H9 (cell line): ENCODE measurements around the gene TSC1. TPM values are rescaled to one million over a fixed set of nuclear protein-coding genes. Genes with fewer than 3 reads are reported as not detected.

ENCODE experiments used
- DNase-seq: peaks from one replicate; pipeline ENCODE4 v3.0.0-alpha.2; 2017
- H2AFZ ChIP-seq: one replicate; pipeline ENCODE4 v1.6.1; 2013; ENCODE audit warnings: mild to moderate bottlenecking, low read length, control low read depth, moderate library complexity
- H2AK5ac ChIP-seq: 2 replicates; pipeline ENCODE4 v1.6.1; 2013; ENCODE audit warnings: low read length, control low read depth, mixed read lengths; ENCODE audit not compliant: insufficient read length
- H2BK120ac ChIP-seq: one replicate; pipeline ENCODE4 v1.6.1; 2013; ENCODE audit warnings: low read depth, mild to moderate bottlenecking, low read length, control low read depth, inconsistent platforms; ENCODE audit not compliant: poor library complexity, severe bottlenecking
- H2BK12ac ChIP-seq: 2 replicates; pipeline ENCODE4 v1.6.1; 2013; ENCODE audit warnings: low read length, control low read depth, mixed read lengths, low read depth; ENCODE audit not compliant: insufficient read length
- H2BK15ac ChIP-seq: 2 replicates; pipeline ENCODE4 v1.6.1; 2013; ENCODE audit warnings: low read depth, low read length, control low read depth
- H2BK20ac ChIP-seq: one replicate; pipeline ENCODE4 v1.6.1; 2013; ENCODE audit warnings: low read depth, mild to moderate bottlenecking, low read length, control low read depth, inconsistent platforms; ENCODE audit not compliant: poor library complexity, severe bottlenecking
- H2BK5ac ChIP-seq: 2 replicates; pipeline ENCODE4 v1.6.1; 2013; ENCODE audit warnings: low read length, control low read depth, mixed read lengths; ENCODE audit not compliant: insufficient read length
- H3K14ac ChIP-seq: 2 replicates; pipeline ENCODE4 v1.6.1; 2013; ENCODE audit warnings: low read length, control low read depth; ENCODE audit not compliant: insufficient read depth
- H3K18ac ChIP-seq: 2 replicates; pipeline ENCODE4 v1.6.1; 2013; ENCODE audit warnings: low read depth, mild to moderate bottlenecking, mixed read lengths, low read length, control low read depth; ENCODE audit not compliant: insufficient read length
- H3K23ac ChIP-seq: 2 replicates; pipeline ENCODE4 v1.6.1; 2013; ENCODE audit warnings: low read length, control low read depth, mixed read lengths, low read depth; ENCODE audit not compliant: insufficient read length
- H3K23me2 ChIP-seq: 2 replicates; pipeline ENCODE4 v1.6.1; 2013; ENCODE audit warnings: low read depth, mild to moderate bottlenecking, mixed read lengths, low read length, control low read depth; ENCODE audit not compliant: insufficient read length, poor library complexity, severe bottlenecking
- H3K27ac ChIP-seq: 2 replicates; pipeline ENCODE4 v1.5.1; 2013; ENCODE audit warnings: low read length, control low read depth, mixed read lengths, low read depth; ENCODE audit not compliant: insufficient read length
- H3K27me3 ChIP-seq: 2 replicates; pipeline ENCODE4 v1.6.1; 2013; ENCODE audit warnings: low read length, control low read depth, inconsistent platforms; ENCODE audit not compliant: insufficient read depth
- H3K4ac ChIP-seq: 2 replicates; pipeline ENCODE4 v1.6.1; 2013; ENCODE audit warnings: low read depth, mild to moderate bottlenecking, control low read depth, inconsistent platforms, low read length, moderate library complexity
- H3K4me1 ChIP-seq: 2 replicates; pipeline ENCODE4 v1.6.1; 2013; ENCODE audit warnings: low read length, control low read depth, inconsistent platforms; ENCODE audit not compliant: insufficient read depth
- H3K4me2 ChIP-seq: 2 replicates; pipeline ENCODE4 v1.6.1; 2013; ENCODE audit warnings: low read length, control low read depth, mixed read lengths; ENCODE audit not compliant: insufficient read length, insufficient read depth
- H3K56ac ChIP-seq: 2 replicates; pipeline ENCODE4 v1.6.1; 2013; ENCODE audit warnings: low read depth, mild to moderate bottlenecking, mixed read lengths, low read length, control low read depth; ENCODE audit not compliant: insufficient read length
- H3K79me1 ChIP-seq: 2 replicates; pipeline ENCODE4 v1.6.1; 2013; ENCODE audit warnings: low read depth, mild to moderate bottlenecking, moderate library complexity, low read length, control low read depth, inconsistent platforms; ENCODE audit not compliant: insufficient read depth, poor library complexity, severe bottlenecking
- H3K79me2 ChIP-seq: 2 replicates; pipeline ENCODE4 v1.6.1; 2013; ENCODE audit warnings: low read length, control low read depth, inconsistent platforms; ENCODE audit not compliant: insufficient read depth
- H3K9ac ChIP-seq: 2 replicates; pipeline ENCODE4 v1.6.1; 2013; ENCODE audit warnings: low read length, control low read depth, mixed read lengths; ENCODE audit not compliant: insufficient read length; ENCODE audit errors: extremely low read depth
- H3K9me3 ChIP-seq: one replicate; pipeline ENCODE4 v1.6.1; 2013; ENCODE audit warnings: low read depth, low read length, inconsistent platforms; ENCODE audit not compliant: control insufficient read depth
- H3T11ph ChIP-seq: one replicate; pipeline ENCODE4 v1.6.1; 2013; ENCODE audit warnings: mild to moderate bottlenecking, low read length, control low read depth, inconsistent platforms
- H4K20me1 ChIP-seq: one replicate; pipeline ENCODE4 v1.6.1; 2013; ENCODE audit not compliant: control insufficient read depth, insufficient read length, insufficient read depth
- H4K5ac ChIP-seq: 2 replicates; pipeline ENCODE4 v1.6.1; 2013; ENCODE audit warnings: low read depth, mild to moderate bottlenecking, mixed read lengths, low read length, control low read depth; ENCODE audit not compliant: insufficient read length
- H4K8ac ChIP-seq: replicated peaks from 2 replicates; pipeline ENCODE4 v1.6.1; 2013; ENCODE audit warnings: low read length, control low read depth, mixed read lengths, low read depth; ENCODE audit not compliant: insufficient read length
- H4K91ac ChIP-seq: 2 replicates; pipeline ENCODE4 v1.6.1; 2013; ENCODE audit warnings: low read depth, mild to moderate bottlenecking, moderate library complexity, mixed read lengths, low read length, control low read depth; ENCODE audit not compliant: insufficient read length
- H3K27ac Mint-ChIP-seq, 3 experiments: 2 replicates in 2 of 3; 3 replicates in 1 of 3; pipeline ENCODE4 v1.8.0; 2020 to 2021; ENCODE audit warnings: mixed read lengths in 3 of 3, mild to moderate bottlenecking in 1 of 3, moderate library complexity in 1 of 3
- H3K27me3 Mint-ChIP-seq: 2 replicates; pipeline ENCODE4 v1.8.0; 2021; ENCODE audit warnings: low read depth, mild to moderate bottlenecking, moderate library complexity, mixed read lengths
- H3K36me3 Mint-ChIP-seq, 3 experiments: 2 replicates in 2 of 3; 3 replicates in 1 of 3; pipeline ENCODE4 v1.8.0; 2020 to 2021; ENCODE audit warnings: low read depth in 3 of 3, mixed read lengths in 3 of 3; ENCODE audit not compliant: insufficient read depth in 1 of 3
- H3K4me1 Mint-ChIP-seq, 2 experiments: 2 replicates each; pipeline ENCODE4 v1.8.0; 2020; ENCODE audit warnings: mixed read lengths in 2 of 2
- H3K4me3 Mint-ChIP-seq, 2 experiments: 2 replicates in 1 of 2; 3 replicates in 1 of 2; pipeline ENCODE4 v1.8.0; 2020 to 2021; ENCODE audit warnings: mild to moderate bottlenecking in 2 of 2, mixed read lengths in 2 of 2, moderate library complexity in 1 of 2
- H3K9me3 Mint-ChIP-seq, 2 experiments: 2 replicates in 1 of 2; 3 replicates in 1 of 2; pipeline ENCODE4 v1.8.0; 2020; ENCODE audit warnings: mild to moderate bottlenecking in 2 of 2, mixed read lengths in 2 of 2, moderate library complexity in 1 of 2
- WGBS: extraction: QIAGEN DNeasy Blood & Tissue Kit; methylation state at CpG from one replicate; pipeline ENCODE4 v1.1.7; 2013; ENCODE audit warnings: missing lambda C conversion rate, low lambda C conversion rate, mixed read lengths; ENCODE audit not compliant: insufficient read length; ENCODE audit errors: extremely low coverage; 5-methylcytosine and 5-hydroxymethylcytosine counted together
- total RNA-seq: library from RNA; stranded (reverse); gene quantifications from 2 replicates; pipeline ENCODE4 v1.2.1, GENCODE V29; 2021
- TF ChIP-seq, protein P1 (sequence below): fragments of 200-600 bp; sonication (generic); conservative IDR thresholded peaks from 3 replicates; pipeline ENCODE4 v1.8.0; 2021; ENCODE audit warnings: antibody characterized with exemption, mild to moderate bottlenecking

The TSC1 gene
- total RNA-seq, 1 experiment from 2014 or later: 32.7 TPM

- H3K27me3 Mint-ChIP-seq: no peaks in the 10 kb centered on the region; the same call in none of the 2 replicates
- no CpG with 5 or more reads among the region's 18 CpGs for WGBS
Measured at GRCh38 chr9:132888151-132888550, 56.3 kb downstream of the TSC1 start.

More at GRCh38 chr9:132888151-132888550, 56.3 kb downstream of the TSC1 start:
- Histone ChIP-seq H3K23ac (no peak overlapping the region), H4K91ac (no peak overlapping the region), H3K23me2 (no peaks in the 10 kb centered on the region), H2BK5ac (no peak overlapping the region), H3K14ac (no peak overlapping the region), H3K27ac (no peak overlapping the region), H4K5ac (no peak overlapping the region), H3K4me1 (no peaks in the 10 kb centered on the region), H4K20me1 (no peaks in the 10 kb centered on the region), H3T11ph (no peak overlapping the region), H2BK20ac (no peak overlapping the region), H2BK15ac (no peak overlapping the region), H2BK120ac (no peak overlapping the region), H2AFZ (no peak overlapping the region), H3K4me2 (no peak overlapping the region), H2AK5ac (no peak overlapping the region), H3K9ac (no peak overlapping the region), H2BK12ac (no peak overlapping the region), H3K4ac (no peak overlapping the region), H3K27me3 (no peaks in the 10 kb centered on the region), H3K9me3 (no peaks in the 10 kb centered on the region), H3K56ac (no peak overlapping the region), H3K18ac (no peak overlapping the region), H4K8ac (no peak overlapping the region), H3K79me1 (no peaks in the 10 kb centered on the region), H3K79me2 (no peaks in the 10 kb centered on the region)
- Mint-ChIP-seq H3K27ac (no peak overlapping the region; a peak in 1 of 7 replicates), H3K4me1 (peaks cover 3 to 8% of the 10 kb centered on the region in 2 experiments; a peak in 2 of 4 replicates), H3K9me3 (no peaks in the 10 kb centered on the region), H3K36me3 (no peaks in the 10 kb centered on the region), H3K4me3 (no peak overlapping the region)
- TF ChIP-seq, protein P1, sequence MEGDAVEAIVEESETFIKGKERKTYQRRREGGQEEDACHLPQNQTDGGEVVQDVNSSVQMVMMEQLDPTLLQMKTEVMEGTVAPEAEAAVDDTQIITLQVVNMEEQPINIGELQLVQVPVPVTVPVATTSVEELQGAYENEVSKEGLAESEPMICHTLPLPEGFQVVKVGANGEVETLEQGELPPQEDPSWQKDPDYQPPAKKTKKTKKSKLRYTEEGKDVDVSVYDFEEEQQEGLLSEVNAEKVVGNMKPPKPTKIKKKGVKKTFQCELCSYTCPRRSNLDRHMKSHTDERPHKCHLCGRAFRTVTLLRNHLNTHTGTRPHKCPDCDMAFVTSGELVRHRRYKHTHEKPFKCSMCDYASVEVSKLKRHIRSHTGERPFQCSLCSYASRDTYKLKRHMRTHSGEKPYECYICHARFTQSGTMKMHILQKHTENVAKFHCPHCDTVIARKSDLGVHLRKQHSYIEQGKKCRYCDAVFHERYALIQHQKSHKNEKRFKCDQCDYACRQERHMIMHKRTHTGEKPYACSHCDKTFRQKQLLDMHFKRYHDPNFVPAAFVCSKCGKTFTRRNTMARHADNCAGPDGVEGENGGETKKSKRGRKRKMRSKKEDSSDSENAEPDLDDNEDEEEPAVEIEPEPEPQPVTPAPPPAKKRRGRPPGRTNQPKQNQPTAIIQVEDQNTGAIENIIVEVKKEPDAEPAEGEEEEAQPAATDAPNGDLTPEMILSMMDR: no peak
- DNase-seq: no peak
